ENCODE measurements around the gene DCX.

GRCh38 chrX:111254896-111255693 lies 156.9 kb downstream of the DCX start:
- TF ChIP-seq SIN3A (IDR thresholded peaks at IDR 0.05; ENCODE audit: borderline replicate concordance, insufficient read depth, low read depth, low read length): no peak
- no peak for TF ChIP-seq POLR2AphosphoS5 (IDR thresholded peaks at IDR 0.05; ENCODE audit: low read depth, low read length)
- TF ChIP-seq REST (IDR thresholded peaks at IDR 0.05; ENCODE audit: insufficient read depth in 1 of 2, low read depth in 2 of 2, low read length in 1 of 2): no peak
- no peak for TF ChIP-seq CTCF (IDR thresholded peaks at IDR 0.05)
- TF ChIP-seq TCF7L2 (IDR thresholded peaks at IDR 0.05; ENCODE audit: low read depth, low read length): no peak

Measured in Panc1 (cell line).